Keratinocyte (primary cell): Measurements from ENCODE around the gene ACVR2B.

Experiments used
- CTCF ChIP-seq, 3 experiments: IDR thresholded peaks in 1 of 3; conservative IDR thresholded peaks in 1 of 3; optimal IDR thresholded peaks in 1 of 3; 2 replicates in 2 of 3; 3 replicates in 1 of 3; pipeline versions ENCODE3 to v1.5.1; 2011; ENCODE audit warnings: low read length in 3 of 3, mild to moderate bottlenecking in 3 of 3, moderate library complexity in 2 of 3, control low read depth in 1 of 3, inconsistent platforms in 1 of 3; ENCODE audit not compliant: insufficient read depth in 2 of 3; ENCODE audit errors: extremely low read depth in 1 of 3
- EZH2 ChIP-seq: IDR thresholded peaks from one replicate; pipeline ENCODE4 v1.6.1; 2012; ENCODE audit warnings: inconsistent platforms, mild to moderate bottlenecking, low read length, moderate library complexity

- no peak for TF ChIP-seq CTCF (optimal IDR thresholded peaks at IDR 0.05 in 1 of 3, IDR thresholded peaks at IDR 0.05 in 1 of 3, conservative IDR thresholded peaks at IDR 0.05 in 1 of 3; ENCODE audit: extremely low read depth in 1 of 3, insufficient read depth in 2 of 3, low read length in 3 of 3)
- TF ChIP-seq EZH2 = no peak
These were observed 25.2 kb downstream of the ACVR2B start for GRCh38 chr3:38478901-38479300.
